ENCODE measurements around the gene FGF22. TPM values are rescaled to one million over a fixed set of nuclear protein-coding genes. Genes with fewer than 3 reads are reported as not detected.
A peak's percentile ranks its signal among the peaks of the same experiment; 100 is the strongest.
"Not testable (repeated sequence)": the region's sequence is repeated elsewhere in the genome, so short reads cannot be mapped to it uniquely, and the experiment has no call there.

The FGF22 gene
- total RNA-seq, 1 experiment from 2014 or later: not detected

DNA sequence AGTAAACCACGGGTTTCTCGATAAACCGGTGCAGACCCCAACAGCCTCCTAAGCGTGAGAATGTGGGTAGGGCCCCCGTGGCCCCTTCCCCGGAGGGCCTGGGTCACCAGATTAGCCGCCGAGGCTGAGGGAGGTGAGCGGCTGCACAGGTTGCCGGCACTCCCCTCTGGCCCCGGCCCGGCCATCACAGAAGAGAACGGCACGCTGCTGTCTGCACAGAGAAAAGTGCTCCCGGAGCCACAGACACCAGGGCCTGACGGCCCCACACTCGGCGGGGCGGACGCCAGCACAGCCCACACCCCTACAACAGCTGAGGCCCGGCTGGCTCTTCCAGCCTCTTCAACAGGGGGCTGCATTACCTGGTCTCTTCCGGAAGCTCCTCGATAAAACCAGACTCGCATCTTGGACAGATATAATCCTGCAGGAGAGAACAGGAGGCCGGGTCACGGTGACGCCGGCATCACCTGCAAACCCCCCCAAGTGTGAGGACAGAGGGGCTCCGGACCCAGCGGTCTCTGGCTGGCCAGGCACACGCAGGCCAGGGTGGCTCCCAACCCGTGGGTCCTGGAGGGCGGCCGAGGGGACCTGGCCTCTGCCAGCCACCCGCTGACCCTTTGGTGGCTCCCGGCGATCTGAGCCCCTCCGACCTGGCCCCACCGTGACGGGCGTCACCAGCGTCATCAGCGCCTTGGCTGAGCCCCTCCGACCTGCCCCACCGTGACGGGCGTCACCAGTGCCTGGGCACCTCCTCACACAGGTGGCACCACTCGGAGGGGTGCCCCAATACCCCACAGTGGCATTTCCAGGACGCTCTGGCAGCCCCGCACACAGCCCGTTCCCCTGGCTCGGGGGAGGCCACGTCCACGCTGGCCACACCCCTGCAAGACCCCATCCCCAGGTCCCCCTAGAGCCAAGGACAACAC is 13.0 kb downstream of the FGF22 start:
- no peak for DNase-seq (ENCODE audit: low spot score)
- in situ Hi-C loops (cut with HindIII; ENCODE audit: low sequenced_read_pairs): no loop called here

DNA sequence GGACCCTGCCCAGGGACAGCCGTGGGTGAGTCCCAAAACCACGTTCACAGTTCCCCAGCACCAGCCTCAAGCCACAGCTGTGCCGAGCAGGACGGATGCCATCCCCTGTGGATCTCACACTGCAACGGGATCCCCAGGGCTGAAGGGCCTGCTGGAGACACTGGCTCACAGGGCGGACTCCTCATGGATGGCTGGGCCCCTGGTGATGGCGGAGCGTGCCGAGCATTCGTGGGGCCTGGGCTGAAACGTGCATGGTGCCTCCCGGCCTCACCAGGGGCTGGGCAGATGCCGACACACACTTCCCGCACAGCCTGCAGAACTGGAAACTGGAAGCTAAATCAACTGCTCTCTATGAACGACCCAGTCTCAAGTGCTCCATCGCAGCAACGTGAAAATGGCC is 13.7 kb downstream of the FGF22 start:
- in situ Hi-C loops (cut with HindIII; ENCODE audit: low sequenced_read_pairs): no loop called here
- no peak for DNase-seq (ENCODE audit: low spot score)

DNA sequence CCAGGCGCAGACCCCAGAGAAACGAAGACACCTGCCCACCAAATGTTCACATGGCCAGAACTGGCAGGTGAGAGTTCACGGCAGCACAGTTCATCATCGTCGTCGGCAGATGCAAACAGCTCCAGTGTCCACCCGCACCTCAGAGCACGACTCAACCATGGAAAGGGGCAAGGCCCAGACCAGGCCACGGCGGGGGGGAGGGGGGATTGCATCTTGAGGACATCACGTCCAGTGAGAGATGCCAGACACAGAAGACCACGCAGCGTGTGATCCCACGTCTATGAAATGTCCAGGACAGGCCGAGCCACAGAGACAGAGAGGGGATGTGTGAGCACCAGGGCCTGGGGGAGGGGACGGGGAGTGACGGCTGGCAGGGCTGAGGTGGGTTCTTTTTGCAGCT is 16.0 kb downstream of the FGF22 start:
- DNase-seq (ENCODE audit: low spot score): no peak
- in situ Hi-C loops (cut with HindIII; ENCODE audit: low sequenced_read_pairs): no loop called here

DNA sequence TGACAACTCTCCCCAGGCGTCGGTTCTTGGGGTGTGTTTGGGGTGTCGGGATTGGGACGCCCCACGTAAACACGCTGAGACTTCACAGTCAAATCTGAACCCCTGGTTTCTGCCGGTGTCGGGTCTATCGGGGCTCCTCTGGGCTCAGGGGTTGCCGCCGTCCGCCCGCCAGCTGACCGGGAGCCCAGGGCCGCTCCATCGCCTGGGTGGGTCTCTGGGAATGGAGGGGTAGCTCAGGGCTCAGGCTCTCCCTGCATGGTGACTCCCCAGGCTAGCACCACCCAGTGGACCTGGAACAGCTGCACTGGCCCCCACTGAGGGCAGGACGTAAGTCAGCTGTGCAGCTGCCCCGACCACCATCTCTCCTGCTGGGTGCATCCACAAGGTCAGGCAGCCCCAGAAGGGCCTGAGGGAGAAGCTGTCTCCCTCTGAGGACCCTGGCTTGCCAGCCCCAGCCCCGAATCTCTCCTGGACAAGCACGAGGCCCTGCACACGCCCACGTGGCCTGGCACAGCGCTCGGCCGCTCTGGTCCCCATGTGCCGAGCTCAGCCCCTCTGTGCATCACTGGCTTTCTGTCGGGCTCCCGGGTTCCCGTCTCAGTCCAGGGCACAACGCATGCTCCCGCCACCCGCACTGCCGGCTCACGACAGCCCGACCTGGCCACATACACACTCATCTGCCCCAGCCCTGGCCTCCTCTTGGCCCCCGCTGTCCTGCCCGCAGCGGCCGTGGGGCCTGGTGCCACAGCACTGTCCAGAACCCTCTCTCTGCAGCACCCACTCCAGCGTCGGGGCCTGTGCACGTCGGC is 17.3 kb downstream of the FGF22 start:
- no peak for DNase-seq (ENCODE audit: low spot score)

DNA sequence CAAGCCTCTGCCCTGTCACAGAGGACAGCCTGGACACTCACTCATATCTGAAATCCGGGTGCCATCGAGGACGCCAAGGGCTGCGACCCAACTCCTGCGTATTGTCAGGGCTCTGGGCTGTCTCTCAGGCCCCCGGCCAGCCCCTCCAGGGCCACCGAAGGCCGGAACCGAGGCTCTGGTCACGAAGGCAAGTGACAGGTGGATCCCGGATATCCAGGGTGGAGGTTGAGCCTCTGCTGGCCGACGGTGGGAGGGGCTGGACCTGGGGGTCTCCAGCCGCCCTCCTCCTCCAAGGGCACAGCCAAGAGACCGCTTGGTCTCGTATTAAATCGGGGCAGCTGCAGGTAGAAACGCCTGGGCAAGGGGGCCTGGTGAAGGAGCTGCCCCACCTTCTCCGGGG is 17.9 kb downstream of the FGF22 start:
- in situ Hi-C loops (cut with HindIII; ENCODE audit: low sequenced_read_pairs): no loop called here
- no peak for DNase-seq (ENCODE audit: low spot score)

More for the DNA sequence above, 17.3 kb downstream of the FGF22 start:
- in situ Hi-C loops (cut with HindIII; ENCODE audit: low sequenced_read_pairs): no loop called here

DNA sequence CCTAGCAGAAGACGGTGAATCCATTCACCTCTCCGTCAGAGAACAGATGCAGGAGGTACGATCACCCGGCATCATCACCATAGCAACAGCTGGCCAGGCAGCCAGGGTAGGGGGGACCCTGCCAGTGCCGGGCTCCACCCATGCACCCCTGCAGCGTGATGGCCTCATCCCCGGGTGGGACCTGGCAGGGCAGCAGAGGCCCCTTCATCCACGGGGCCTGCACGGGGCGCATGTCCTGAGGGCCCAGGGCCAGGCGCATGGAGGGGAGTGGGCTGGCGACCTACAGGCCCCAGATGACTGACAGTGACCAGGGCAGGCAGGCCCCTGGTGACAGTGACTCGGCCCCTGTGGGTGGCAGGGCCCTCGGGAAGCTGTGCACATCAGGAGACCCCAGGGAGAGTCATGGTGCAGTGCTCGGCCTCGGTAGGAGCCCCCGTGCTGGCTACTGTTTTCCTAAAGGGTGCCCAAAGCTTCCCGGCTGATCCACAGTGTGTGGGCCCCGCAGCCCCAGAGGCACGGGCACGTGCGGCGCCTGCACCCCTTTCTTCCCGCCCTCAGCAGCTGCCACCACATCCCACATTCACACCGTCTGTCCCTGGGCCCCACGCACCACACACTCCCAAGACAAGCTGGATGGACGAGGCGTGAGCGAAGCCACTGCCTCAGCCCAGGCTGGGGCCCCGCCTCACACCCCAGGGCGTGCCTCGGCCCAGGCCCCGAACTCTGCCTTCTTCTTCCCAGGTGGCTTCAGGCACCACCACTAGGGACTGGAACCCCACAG is 18.6 kb downstream of the FGF22 start:
- in situ Hi-C loops (cut with HindIII; ENCODE audit: low sequenced_read_pairs): no loop called here

GRCh38 chr19:658916-659839 is 19.5 kb downstream of the FGF22 start:
- in situ Hi-C loops (cut with HindIII; ENCODE audit: low sequenced_read_pairs): no loop called here
- DNase-seq (ENCODE audit: low spot score): peak; percentile 64

More for the DNA sequence above, 18.6 kb downstream of the FGF22 start:
- no peak for DNase-seq (ENCODE audit: low spot score)

DNA sequence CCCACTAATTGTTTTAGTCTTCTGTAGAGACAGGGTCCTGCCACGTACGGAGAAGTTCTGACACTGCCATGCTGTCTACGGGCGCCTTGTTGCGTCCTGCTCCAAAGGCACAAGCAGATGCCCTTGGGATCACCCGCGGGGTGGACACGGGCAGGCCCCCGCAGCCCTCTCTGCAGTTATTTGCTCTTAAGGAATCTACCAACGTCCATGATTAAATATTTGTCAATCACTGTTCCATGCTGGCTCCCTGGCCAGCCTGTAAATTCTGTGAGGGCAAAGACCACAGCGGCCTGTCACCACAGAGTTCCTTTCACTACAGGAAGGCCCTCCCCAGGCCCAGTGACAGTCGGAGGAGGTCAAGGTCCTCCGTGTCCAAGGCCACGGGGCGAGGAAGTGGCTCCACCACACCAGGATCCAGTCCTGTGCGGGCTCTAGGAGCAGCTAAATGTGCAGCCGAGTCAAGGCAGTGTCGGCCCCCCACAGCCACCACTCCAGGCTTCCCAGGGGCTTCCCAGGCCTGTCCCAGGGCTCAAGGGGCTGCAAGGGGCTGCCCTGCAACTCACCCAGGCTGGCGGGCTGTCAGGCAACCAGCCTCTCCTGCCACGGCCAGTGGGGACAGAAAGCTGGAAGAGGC is 21.2 kb downstream of the FGF22 start:
- in situ Hi-C loops (cut with HindIII; ENCODE audit: low sequenced_read_pairs): no loop called here
- DNase-seq (ENCODE audit: low spot score): no peak

GRCh38 chr19:661427-662196 is 21.9 kb downstream of the FGF22 start:
- DNase-seq (ENCODE audit: low spot score): no peak

DNA sequence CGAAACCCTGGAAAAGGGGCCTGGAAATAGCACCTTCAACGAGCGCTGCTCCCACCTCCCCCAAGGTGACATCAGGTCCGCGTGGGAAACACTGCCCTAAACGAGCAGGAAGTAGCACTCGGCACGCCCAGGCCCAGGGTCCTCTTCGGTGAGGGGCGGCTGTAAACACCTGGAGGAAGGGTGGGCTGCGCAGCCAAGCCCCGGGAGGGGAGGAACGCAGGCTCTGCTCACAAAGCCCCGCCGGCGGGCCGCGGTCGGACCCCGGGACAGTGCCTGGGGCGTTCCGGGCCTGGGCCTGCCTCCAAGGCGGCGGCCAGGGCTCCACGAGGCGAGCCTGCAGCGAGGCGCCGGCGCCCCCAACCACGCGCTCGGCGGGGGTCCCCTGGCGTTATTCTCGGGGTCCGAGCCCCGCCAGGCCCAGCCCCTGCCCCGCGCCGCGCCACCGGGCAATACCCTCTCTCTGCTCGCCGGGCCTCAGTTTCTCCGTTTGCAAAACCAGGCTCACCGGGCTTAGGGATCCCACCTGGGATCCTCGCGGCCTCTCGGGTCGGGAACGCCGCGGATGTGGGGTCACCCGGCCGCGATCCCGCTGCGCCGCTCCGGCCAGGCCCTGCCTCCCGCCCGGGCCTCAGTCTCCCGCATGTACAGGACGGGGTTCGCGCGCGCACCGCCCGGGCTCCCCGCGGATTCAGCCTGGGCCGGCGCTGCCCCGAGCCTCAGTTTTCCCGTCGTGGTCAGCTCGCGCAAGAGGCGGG is 22.7 kb downstream of the FGF22 start:
- DNase-seq (ENCODE audit: low spot score): no peak
- in situ Hi-C loops (cut with HindIII; ENCODE audit: low sequenced_read_pairs): no loop called here

More at GRCh38 chr19:661427-662196, 21.9 kb downstream of the FGF22 start:
- in situ Hi-C loops (cut with HindIII; ENCODE audit: low sequenced_read_pairs): no loop called here

- DNase-seq (ENCODE audit: low spot score): peak; percentile 89
- in situ Hi-C loops (cut with HindIII; ENCODE audit: low sequenced_read_pairs): no loop called here
Measured at GRCh38 chr19:662962-663681, 23.4 kb downstream of the FGF22 start, which contains the start of gene RNF126. RNF126 (minus strand) TSS chr19:663214; CDS start chr19:663121, 93 bp downstream.

DNA sequence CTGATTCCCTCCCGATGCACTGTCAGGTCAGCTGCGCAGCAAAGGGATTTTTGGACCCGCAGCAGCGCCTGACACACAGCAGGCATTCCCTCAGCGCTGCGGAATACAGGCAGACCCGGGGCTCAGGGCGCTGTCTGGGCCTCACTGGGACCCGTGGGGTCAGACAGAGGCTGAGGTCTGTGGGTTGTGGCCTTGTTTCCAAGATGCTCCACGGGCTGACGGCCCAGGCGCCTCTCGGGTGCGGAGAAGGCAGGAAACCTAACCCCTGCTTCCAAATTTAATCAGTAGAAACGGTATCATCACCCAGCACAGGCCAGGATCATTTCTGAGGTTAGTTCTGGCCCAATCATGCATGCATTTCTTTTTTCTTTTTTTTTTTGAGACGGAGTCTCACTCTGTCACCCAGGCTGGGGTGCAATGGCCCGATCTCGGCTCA is 24.0 kb downstream of the FGF22 start:
- in situ Hi-C loops (cut with HindIII; ENCODE audit: low sequenced_read_pairs): no loop called here
- no peak for DNase-seq (ENCODE audit: low spot score)

DNA sequence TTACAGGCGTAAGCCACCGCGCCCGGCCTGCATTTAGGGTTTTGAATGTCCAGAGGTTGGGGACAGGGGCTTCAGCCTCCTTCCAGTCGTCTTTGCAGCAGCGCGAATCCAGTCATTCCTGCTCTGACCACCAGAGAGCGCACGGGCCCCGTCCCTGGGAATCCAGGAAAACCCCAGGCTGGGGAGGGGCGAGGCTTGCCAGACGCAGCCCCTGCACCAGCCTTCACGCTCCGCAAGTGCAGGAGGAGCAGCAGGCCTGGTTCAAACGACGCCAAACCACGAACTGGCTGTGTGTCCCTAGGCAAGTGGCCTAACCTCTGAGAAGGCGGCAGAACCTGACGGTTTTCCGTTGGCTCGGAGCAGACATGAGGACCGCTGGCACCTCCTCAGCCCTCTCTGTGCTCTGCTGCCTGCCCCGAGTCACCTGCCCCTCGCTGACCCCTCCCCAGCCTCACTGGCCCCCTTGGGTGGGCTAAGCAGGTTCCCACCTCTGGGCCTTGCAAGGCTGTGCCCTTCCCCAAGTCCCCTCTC is 25.3 kb downstream of the FGF22 start:
- in situ Hi-C loops (cut with HindIII; ENCODE audit: low sequenced_read_pairs): no loop called here
- DNase-seq (ENCODE audit: low spot score): peak; percentile 80

GRCh38 chr19:666985-667573 is 27.4 kb downstream of the FGF22 start:
- DNase-seq (ENCODE audit: low spot score); in situ Hi-C loops (cut with HindIII; ENCODE audit: low sequenced_read_pairs): not testable (repeated sequence)
